ENCODE data around the gene ARHGAP42.

DNA sequence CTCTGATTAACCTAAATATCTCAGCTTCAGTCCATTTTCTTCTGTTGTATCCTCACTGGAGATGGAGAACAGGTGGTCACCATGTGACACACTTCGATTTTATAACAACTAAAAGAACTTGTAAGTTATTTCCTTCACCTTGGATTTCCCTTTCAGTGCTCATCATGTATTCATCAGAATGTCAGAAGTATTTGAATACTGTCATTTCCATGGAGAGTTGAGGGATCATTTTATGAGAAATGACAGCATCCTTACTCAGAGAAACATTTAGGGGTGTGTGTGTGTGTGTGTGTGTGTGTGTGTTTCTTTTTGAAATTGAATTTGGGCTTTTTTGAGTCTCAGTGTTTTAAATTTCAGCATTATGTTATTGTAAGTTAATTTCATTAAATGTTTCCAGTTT lies 205.8 kb downstream of the ARHGAP42 start:
- TF ChIP-seq, protein P1, sequence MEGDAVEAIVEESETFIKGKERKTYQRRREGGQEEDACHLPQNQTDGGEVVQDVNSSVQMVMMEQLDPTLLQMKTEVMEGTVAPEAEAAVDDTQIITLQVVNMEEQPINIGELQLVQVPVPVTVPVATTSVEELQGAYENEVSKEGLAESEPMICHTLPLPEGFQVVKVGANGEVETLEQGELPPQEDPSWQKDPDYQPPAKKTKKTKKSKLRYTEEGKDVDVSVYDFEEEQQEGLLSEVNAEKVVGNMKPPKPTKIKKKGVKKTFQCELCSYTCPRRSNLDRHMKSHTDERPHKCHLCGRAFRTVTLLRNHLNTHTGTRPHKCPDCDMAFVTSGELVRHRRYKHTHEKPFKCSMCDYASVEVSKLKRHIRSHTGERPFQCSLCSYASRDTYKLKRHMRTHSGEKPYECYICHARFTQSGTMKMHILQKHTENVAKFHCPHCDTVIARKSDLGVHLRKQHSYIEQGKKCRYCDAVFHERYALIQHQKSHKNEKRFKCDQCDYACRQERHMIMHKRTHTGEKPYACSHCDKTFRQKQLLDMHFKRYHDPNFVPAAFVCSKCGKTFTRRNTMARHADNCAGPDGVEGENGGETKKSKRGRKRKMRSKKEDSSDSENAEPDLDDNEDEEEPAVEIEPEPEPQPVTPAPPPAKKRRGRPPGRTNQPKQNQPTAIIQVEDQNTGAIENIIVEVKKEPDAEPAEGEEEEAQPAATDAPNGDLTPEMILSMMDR (optimal IDR thresholded peaks at IDR 0.05 in 1 of 3, IDR thresholded peaks at IDR 0.05 in 1 of 3, conservative IDR thresholded peaks at IDR 0.05 in 1 of 3; ENCODE audit: extremely low read depth in 1 of 3, insufficient read depth in 2 of 3, low read length in 3 of 3) = no peak
- no peak for TF ChIP-seq EZH2 (IDR thresholded peaks at IDR 0.05; ENCODE audit: low read length)
